GM10847 (cell line): Measurements from ENCODE around the gene ANKS6.

Experiments used
- POLR2A ChIP-seq: IDR thresholded peaks from 2 replicates; pipeline ENCODE4 v1.6.1; 2011; ENCODE audit not compliant: insufficient read length; ENCODE audit errors: extremely low read depth

ANKS6 gene

GRCh38 chr9:98694943-98695342 lies 101.4 kb downstream of the ANKS6 start:
- TF ChIP-seq POLR2A: no peak

- no peak for TF ChIP-seq POLR2A
These were observed 104.0 kb downstream of the ANKS6 start for GRCh38 chr9:98692392-98692791.

- no peak for TF ChIP-seq POLR2A
These were observed 104.5 kb downstream of the ANKS6 start for GRCh38 chr9:98691890-98692289.

GRCh38 chr9:98690686-98691085 lies 105.7 kb downstream of the ANKS6 start:
- no peak for TF ChIP-seq POLR2A

GRCh38 chr9:98688710-98689495 lies 107.5 kb downstream of the ANKS6 start:
- no peak for TF ChIP-seq POLR2A

GRCh38 chr9:98687911-98688310 lies 108.4 kb downstream of the ANKS6 start:
- no peak for TF ChIP-seq POLR2A

GRCh38 chr9:98686961-98687855 lies 109.1 kb downstream of the ANKS6 start:
- no peak for TF ChIP-seq POLR2A
